Measurements from ENCODE around the gene C6orf132. TPM values are rescaled to one million over a fixed set of nuclear protein-coding genes. Genes with fewer than 3 reads are reported as not detected.

Gene C6orf132
- total RNA-seq, 1 experiment from 2014 or later: 48.4 TPM

- no CpG with 5 or more reads among the region's 3 CpGs for WGBS (ENCODE audit: extremely low coverage, insufficient read length, low lambda C conversion rate)
Measured at GRCh38 chr6:42156638-42157037, 14.2 kb upstream of the C6orf132 start.

More at GRCh38 chr6:42156638-42157037, 14.2 kb upstream of the C6orf132 start:
- H3K9me3 ChIP-seq (ENCODE audit: control insufficient read depth, low read depth, low read length): no peaks in the 10 kb centered on the region
- H2BK5ac ChIP-seq (ENCODE audit: insufficient read length, low read length): no peak overlapping the region
- H3K23me2 ChIP-seq (ENCODE audit: insufficient read length, low read depth, low read length, poor library complexity, severe bottlenecking): no peaks in the 10 kb centered on the region
- Mint-ChIP-seq H3K9me3 (no peaks in the 10 kb centered on the region), H3K4me3 (no peak overlapping the region), H3K4me1 (peaks cover 30 to 45% of the 10 kb centered on the region in 2 experiments), H3K27ac (no peak overlapping the region), H3K36me3 (ENCODE audit: insufficient read depth in 1 of 3, low read depth in 3 of 3) (no peaks in the 10 kb centered on the region), H3K27me3 (ENCODE audit: low read depth) (peaks cover 29% of the 10 kb centered on the region)
- H2BK20ac ChIP-seq (ENCODE audit: low read depth, low read length, poor library complexity, severe bottlenecking): no peak overlapping the region
- H3K56ac ChIP-seq (ENCODE audit: insufficient read length, low read depth, low read length): no peak overlapping the region
- H3K4ac ChIP-seq (ENCODE audit: low read depth, low read length): no peak overlapping the region
- H3K27me3 ChIP-seq (ENCODE audit: insufficient read depth, low read length): peaks cover 2% of the 10 kb centered on the region; the same call in 1 of the 2 replicates
- no peaks in the 10 kb centered on the region for H4K20me1 ChIP-seq (ENCODE audit: control insufficient read depth, insufficient read depth, insufficient read length)
- no peak overlapping the region for H2AK5ac ChIP-seq (ENCODE audit: insufficient read length, low read length)
- no peak overlapping the region for H2BK120ac ChIP-seq (ENCODE audit: low read depth, low read length, poor library complexity, severe bottlenecking)
- H3K79me1 ChIP-seq (ENCODE audit: insufficient read depth, low read depth, low read length, poor library complexity, severe bottlenecking): no peaks in the 10 kb centered on the region
- H3K9ac ChIP-seq (ENCODE audit: extremely low read depth, insufficient read length, low read length): no peak overlapping the region
- no peak overlapping the region for H2BK12ac ChIP-seq (ENCODE audit: insufficient read length, low read depth, low read length)
- DNase-seq: no peak
- no peak overlapping the region for H3K23ac ChIP-seq (ENCODE audit: insufficient read length, low read depth, low read length)
- no peak overlapping the region for H3T11ph ChIP-seq (ENCODE audit: low read length)
- no peak for TF ChIP-seq CTCF (conservative IDR thresholded peaks at IDR 0.05)
- no peak overlapping the region for H3K27ac ChIP-seq (ENCODE audit: insufficient read length, low read depth, low read length)
- no peak overlapping the region for H4K5ac ChIP-seq (ENCODE audit: insufficient read length, low read depth, low read length)
- H3K79me2 ChIP-seq (ENCODE audit: insufficient read depth, low read length): no peaks in the 10 kb centered on the region
- no peaks in the 10 kb centered on the region; the same call in 1 of the 2 replicates for H3K4me1 ChIP-seq (ENCODE audit: insufficient read depth, low read length)
- H2BK15ac ChIP-seq (ENCODE audit: low read depth, low read length): no peak overlapping the region
- no peak overlapping the region for H3K18ac ChIP-seq (ENCODE audit: insufficient read length, low read depth, low read length)
- H3K4me2 ChIP-seq (ENCODE audit: insufficient read depth, insufficient read length, low read length): no peak overlapping the region
- H4K8ac ChIP-seq (replicated peaks; ENCODE audit: insufficient read length, low read depth, low read length): no peak overlapping the region
- no peak overlapping the region for H4K91ac ChIP-seq (ENCODE audit: insufficient read length, low read depth, low read length)
- H3K14ac ChIP-seq (ENCODE audit: insufficient read depth, low read length): no peak overlapping the region
- no peak overlapping the region for H2AFZ ChIP-seq (ENCODE audit: low read length)
